Parathyroid adenoma (tissue), 2 donors: ENCODE results near the gene EFCAB10.

ENCODE experiments used
- H2AFZ ChIP-seq: fragments of 300-600 bp; sonication (generic); one replicate; pipeline ENCODE4 v1.7.0; 2017; ENCODE audit warnings: antibody characterized with exemption, mild to moderate bottlenecking
- H3K27ac ChIP-seq: fragments of 300-600 bp; sonication (generic); one replicate; pipeline ENCODE4 v1.7.0; 2017
- H3K27me3 ChIP-seq: fragments of 300-600 bp; sonication (generic); one replicate; pipeline ENCODE4 v1.7.0; 2017; ENCODE audit warnings: low read length; ENCODE audit not compliant: control insufficient read depth, insufficient read depth
- H3K36me3 ChIP-seq: fragments of 300-600 bp; sonication (generic); one replicate; pipeline ENCODE4 v1.7.0; 2017; ENCODE audit warnings: low read length; ENCODE audit not compliant: control insufficient read depth, insufficient read depth
- H3K4me1 ChIP-seq: fragments of 300-600 bp; sonication (generic); one replicate; pipeline ENCODE4 v1.7.0; 2017; ENCODE audit warnings: control low read depth
- H3K4me2 ChIP-seq: fragments of 300-600 bp; sonication (generic); one replicate; pipeline ENCODE4 v1.7.0; 2017; ENCODE audit warnings: low read length
- H3K4me3 ChIP-seq: fragments of 300-600 bp; sonication (generic); one replicate; pipeline ENCODE4 v1.7.0; 2017; ENCODE audit warnings: low read depth, low read length
- H3K79me2 ChIP-seq: fragments of 300-600 bp; sonication (generic); one replicate; pipeline ENCODE4 v1.7.0; 2017; ENCODE audit warnings: control low read depth
- H3K9ac ChIP-seq: fragments of 300-600 bp; sonication (generic); one replicate; pipeline ENCODE4 v1.7.0; 2017; ENCODE audit warnings: mild to moderate bottlenecking
- H3K9me3 ChIP-seq: fragments of 300-600 bp; sonication (generic); one replicate; pipeline ENCODE4 v1.7.0; 2017; ENCODE audit warnings: low read length; ENCODE audit not compliant: control insufficient read depth
- CTCF ChIP-seq: fragments of 300-600 bp; sonication (generic); IDR thresholded peaks from one replicate; pipeline ENCODE4 v1.7.0; 2017; ENCODE audit warnings: antibody characterized with exemption, mild to moderate bottlenecking
- donor health status: primary hyperparathyroidism.

Gene EFCAB10

DNA sequence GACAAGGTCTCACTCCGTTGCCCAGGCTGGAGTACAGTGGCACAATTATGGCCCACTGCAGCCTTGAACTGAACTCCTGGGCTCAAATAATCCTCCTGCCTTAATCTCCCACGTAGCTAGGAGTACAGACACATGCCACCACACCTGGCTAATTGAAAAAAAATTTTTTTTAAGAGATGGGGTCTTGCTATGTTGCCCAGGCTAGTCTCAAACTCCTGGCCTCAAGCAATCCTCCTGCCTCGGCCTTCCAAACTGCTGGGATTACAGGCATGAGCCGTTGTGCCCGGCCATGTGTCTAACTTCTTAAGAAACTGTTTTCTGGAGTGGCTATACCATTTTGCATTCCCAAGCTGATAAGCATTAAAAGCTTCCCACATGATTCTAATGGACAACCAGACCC, 9.5 kb upstream of the EFCAB10 start:
- Histone ChIP-seq H3K36me3 (no peaks in the 10 kb centered on the region), H3K27ac (no peak overlapping the region), H3K4me3 (no peak overlapping the region), H3K79me2 (no peaks in the 10 kb centered on the region), H2AFZ (no peak overlapping the region), H3K9ac (no peak overlapping the region), H3K9me3 (no peaks in the 10 kb centered on the region), H3K4me2 (no peak overlapping the region), H3K27me3 (no peaks in the 10 kb centered on the region), H3K4me1 (peaks cover 6% of the 10 kb centered on the region)
- TF ChIP-seq CTCF = no peak

GRCh38 chr7:105589356-105590077, 8.2 kb upstream of the EFCAB10 start:
- no peaks in the 10 kb centered on the region for H3K36me3 ChIP-seq
- H3K4me2 ChIP-seq = no peak overlapping the region
- H3K4me3 ChIP-seq = no peak overlapping the region
- H3K27me3 ChIP-seq = no peaks in the 10 kb centered on the region
- TF ChIP-seq CTCF = peak; percentile 82
- no peaks in the 10 kb centered on the region for H3K79me2 ChIP-seq
- H3K9ac ChIP-seq = no peak overlapping the region
- peak overlapping the region; percentile 82 for H2AFZ ChIP-seq
- H3K27ac ChIP-seq = peak overlapping the region; percentile 89
- peaks cover 6% of the 10 kb centered on the region for H3K4me1 ChIP-seq
- no peaks in the 10 kb centered on the region for H3K9me3 ChIP-seq

GRCh38 chr7:105587909-105588635, 6.8 kb upstream of the EFCAB10 start:
- TF ChIP-seq CTCF = no peak
- H3K9me3 ChIP-seq = no peaks in the 10 kb centered on the region
- H3K27me3 ChIP-seq = no peaks in the 10 kb centered on the region

GRCh38 chr7:105585850-105586500, 4.7 kb upstream of the EFCAB10 start:
- no peak overlapping the region for H3K4me3 ChIP-seq
- no peak overlapping the region for H2AFZ ChIP-seq
- no peaks in the 10 kb centered on the region for H3K79me2 ChIP-seq
- peaks cover 6% of the 10 kb centered on the region for H3K4me1 ChIP-seq
- H3K4me2 ChIP-seq = no peak overlapping the region
- no peak overlapping the region for H3K27ac ChIP-seq
- no peaks in the 10 kb centered on the region for H3K27me3 ChIP-seq
- no peaks in the 10 kb centered on the region for H3K9me3 ChIP-seq
- no peak for TF ChIP-seq CTCF
- H3K36me3 ChIP-seq = no peaks in the 10 kb centered on the region
- no peak overlapping the region for H3K9ac ChIP-seq

More at GRCh38 chr7:105587909-105588635, 6.8 kb upstream of the EFCAB10 start:
- peaks cover 6% of the 10 kb centered on the region for H3K4me1 ChIP-seq
- H3K79me2 ChIP-seq = no peaks in the 10 kb centered on the region
- no peak overlapping the region for H3K4me2 ChIP-seq
- no peaks in the 10 kb centered on the region for H3K36me3 ChIP-seq
- H3K27ac ChIP-seq = no peak overlapping the region
- no peak overlapping the region for H2AFZ ChIP-seq
- H3K4me3 ChIP-seq = no peak overlapping the region
- no peak overlapping the region for H3K9ac ChIP-seq
